Glutamatergic neuron (in vitro differentiated cells): ENCODE results near the gene CACNA1C. TPM values are rescaled to one million over a fixed set of nuclear protein-coding genes. Genes with fewer than 3 reads are reported as not detected.
A peak's percentile ranks its signal among the peaks of the same experiment; 100 is the strongest.

Experiments used
- DNase-seq: peaks from one replicate; pipeline ENCODE4 v3.0.0; 2022
- H3K27ac Mint-ChIP-seq: one replicate; pipeline ENCODE4 v1.8.0; 2020; ENCODE audit warnings: mild to moderate bottlenecking, mixed read lengths, inconsistent platforms; ENCODE audit not compliant: unreplicated experiment
- H3K27me3 Mint-ChIP-seq: one replicate; pipeline ENCODE4 v1.8.0; 2020; ENCODE audit warnings: mild to moderate bottlenecking, moderate library complexity, mixed read lengths, inconsistent platforms; ENCODE audit not compliant: unreplicated experiment
- H3K36me3 Mint-ChIP-seq: one replicate; pipeline ENCODE4 v1.8.0; 2020; ENCODE audit warnings: mild to moderate bottlenecking, mixed read lengths, inconsistent platforms; ENCODE audit not compliant: unreplicated experiment
- H3K4me1 Mint-ChIP-seq: one replicate; pipeline ENCODE4 v1.8.0; 2020; ENCODE audit warnings: mild to moderate bottlenecking, low read depth, mixed read lengths, inconsistent platforms; ENCODE audit not compliant: unreplicated experiment
- H3K4me3 Mint-ChIP-seq: one replicate; pipeline ENCODE4 v1.8.0; 2020; ENCODE audit warnings: mild to moderate bottlenecking, mixed read lengths, inconsistent platforms; ENCODE audit not compliant: unreplicated experiment
- H3K9me3 Mint-ChIP-seq: one replicate; pipeline ENCODE4 v1.8.0; 2020; ENCODE audit warnings: mild to moderate bottlenecking, moderate library complexity, mixed read lengths, inconsistent platforms; ENCODE audit not compliant: unreplicated experiment
- CTCF ChIP-seq: fragments of 200-600 bp; sonication (generic); IDR thresholded peaks from one replicate; pipeline ENCODE4 v1.5.0; 2021; ENCODE audit not compliant: partially characterized antibody, unreplicated experiment
- total RNA-seq: library from RNA; stranded (reverse); fragmentation: NEBNext Ultra II Directional; extraction: Animal tissue kit (Norgen Biotek cat#: 25700); gene quantifications from one replicate; pipeline ENCODE4 v1.2.1, GENCODE V29; 2021; ENCODE audit not compliant: unreplicated experiment

Gene CACNA1C
- total RNA-seq, 1 donor from 2014 or later, result 11.0 TPM

DNA sequence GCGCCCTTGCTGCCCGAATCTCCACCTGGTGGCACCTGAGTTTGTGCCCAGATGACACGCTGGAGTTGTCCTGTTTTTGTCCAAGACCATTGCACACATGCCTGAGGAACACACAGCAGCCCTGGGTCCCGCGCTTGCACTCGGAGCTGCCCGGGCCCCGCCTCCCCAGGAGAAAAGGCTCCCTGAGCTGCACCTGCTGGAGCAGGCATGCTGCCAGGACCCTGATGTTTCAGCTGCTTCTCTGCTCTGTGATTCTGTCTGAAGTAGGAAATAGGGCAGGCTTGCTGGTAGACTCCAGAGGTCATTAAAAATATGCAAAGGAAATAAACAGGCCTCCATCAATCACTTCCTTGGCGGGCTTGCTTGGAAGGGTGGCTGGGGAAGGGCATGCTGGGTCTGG lies 271.6 kb downstream of the CACNA1C start:
- H3K36me3 Mint-ChIP-seq, result no peaks in the 10 kb centered on the region
- no peak overlapping the region for H3K4me3 Mint-ChIP-seq
- H3K27me3 Mint-ChIP-seq, result no peaks in the 10 kb centered on the region
- no peak for DNase-seq
- no peak for TF ChIP-seq CTCF
- no peak overlapping the region for H3K27ac Mint-ChIP-seq
- H3K4me1 Mint-ChIP-seq, result peaks cover 29% of the 10 kb centered on the region
- peaks cover 3% of the 10 kb centered on the region for H3K9me3 Mint-ChIP-seq

DNA sequence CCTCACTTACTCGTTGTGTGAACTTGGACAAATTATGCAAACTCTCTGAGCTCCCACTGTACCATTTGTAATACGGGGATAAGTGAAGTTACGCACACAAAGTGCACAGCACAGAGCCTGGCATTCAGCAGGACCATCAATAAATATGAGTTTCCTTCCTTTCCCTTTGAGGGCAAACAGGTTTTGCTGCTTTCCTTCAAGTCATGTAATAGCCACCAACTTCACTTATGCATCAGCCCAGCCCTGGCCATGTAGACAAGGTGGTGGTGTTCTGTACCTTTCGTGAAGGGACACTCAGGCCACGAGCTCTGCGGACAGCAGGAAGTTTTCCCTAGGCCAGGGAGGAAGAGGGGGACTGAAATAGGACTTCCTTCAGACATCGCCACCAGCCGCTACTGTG lies 272.7 kb downstream of the CACNA1C start:
- H3K4me3 Mint-ChIP-seq, result no peak overlapping the region
- no peaks in the 10 kb centered on the region for H3K36me3 Mint-ChIP-seq
- peaks cover 3% of the 10 kb centered on the region for H3K9me3 Mint-ChIP-seq
- H3K27ac Mint-ChIP-seq, result no peak overlapping the region
- no peak for TF ChIP-seq CTCF
- peaks cover 34% of the 10 kb centered on the region for H3K4me1 Mint-ChIP-seq
- DNase-seq, result no peak
- H3K27me3 Mint-ChIP-seq, result peaks cover 3% of the 10 kb centered on the region

DNA sequence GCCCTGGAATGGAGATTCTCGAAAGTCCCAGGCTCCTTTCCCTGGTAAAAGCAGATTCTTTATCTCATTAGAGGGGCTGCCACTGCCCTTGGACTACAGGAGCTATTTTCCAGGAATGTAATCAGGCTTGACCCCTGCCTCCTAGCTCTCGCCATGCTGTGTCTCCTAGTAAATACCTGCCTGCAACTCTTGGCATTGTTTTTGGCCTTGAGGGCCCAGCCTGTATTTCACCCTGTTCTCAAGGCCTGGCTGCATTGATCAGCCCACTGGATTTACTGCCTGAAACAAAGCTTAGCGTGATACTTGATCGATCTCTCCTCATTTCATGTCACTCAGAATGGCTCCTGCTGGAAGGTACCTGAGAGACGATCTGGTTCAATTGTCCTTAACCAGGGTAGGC lies 273.7 kb downstream of the CACNA1C start:
- Mint-ChIP-seq H3K27ac (no peak overlapping the region), H3K27me3 (peaks cover 3% of the 10 kb centered on the region), H3K4me3 (no peak overlapping the region), H3K36me3 (no peaks in the 10 kb centered on the region), H3K9me3 (peaks cover 2% of the 10 kb centered on the region), H3K4me1 (peaks cover 37% of the 10 kb centered on the region)
- no peak for DNase-seq
- TF ChIP-seq CTCF, result no peak

DNA sequence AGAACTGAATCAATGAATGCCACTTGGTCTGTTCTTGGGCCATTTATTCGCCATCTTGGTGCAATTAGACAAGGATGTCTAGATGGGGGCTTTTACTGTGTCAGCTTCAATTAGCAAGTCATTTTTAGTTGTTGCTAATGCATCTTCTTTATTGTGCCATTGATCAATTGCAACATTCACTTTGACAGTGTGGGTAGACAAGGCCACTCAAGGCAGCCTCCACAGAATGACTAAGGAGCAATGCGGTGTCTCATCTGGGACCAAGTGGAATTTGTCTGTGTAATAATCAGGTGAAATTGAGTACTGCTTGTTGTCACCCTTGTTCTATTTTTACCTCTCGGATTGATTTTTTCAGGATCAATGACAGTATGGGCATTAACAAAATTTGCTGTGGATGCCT lies 275.9 kb downstream of the CACNA1C start:
- peak overlapping the region; percentile 92 for H3K27ac Mint-ChIP-seq
- TF ChIP-seq CTCF, result no peak
- no peak for DNase-seq

DNA sequence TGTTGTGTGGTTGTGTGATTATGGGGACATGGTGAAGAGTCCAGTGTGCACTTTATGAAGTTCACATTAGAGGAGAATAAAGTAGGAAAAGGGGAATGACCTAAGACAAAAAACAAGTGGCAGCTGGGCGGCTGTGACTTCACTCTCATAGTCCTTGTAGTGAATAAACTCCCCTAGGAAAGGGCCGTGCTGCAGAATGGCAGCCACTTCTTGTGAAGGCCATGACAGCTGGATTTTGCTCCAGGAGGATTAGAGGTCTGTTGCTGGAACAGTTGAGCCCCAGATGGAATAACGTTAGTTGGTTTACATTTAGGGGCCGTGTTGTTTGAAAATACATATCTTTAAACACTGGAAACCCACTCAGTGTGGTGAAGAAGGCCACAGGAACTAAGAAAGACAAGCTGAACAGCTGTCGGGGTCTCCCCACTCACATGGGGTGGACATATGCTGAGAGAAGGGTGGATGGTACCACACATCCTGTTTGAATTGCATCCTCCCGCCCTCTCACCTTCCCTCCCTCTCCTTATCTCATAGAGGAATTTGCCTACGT lies 276.9 kb downstream of the CACNA1C start:
- H3K4me3 Mint-ChIP-seq, result peak overlapping the region; percentile 55

More for the DNA sequence above, 275.9 kb downstream of the CACNA1C start:
- no peak overlapping the region for H3K4me3 Mint-ChIP-seq
- H3K27me3 Mint-ChIP-seq, result peaks cover 3% of the 10 kb centered on the region
- H3K9me3 Mint-ChIP-seq, result no peaks in the 10 kb centered on the region
- H3K36me3 Mint-ChIP-seq, result no peaks in the 10 kb centered on the region
- H3K4me1 Mint-ChIP-seq, result peaks cover 44% of the 10 kb centered on the region

More for the DNA sequence above, 276.9 kb downstream of the CACNA1C start:
- DNase-seq, result no peak
- Mint-ChIP-seq H3K36me3 (no peaks in the 10 kb centered on the region), H3K9me3 (peaks cover 2% of the 10 kb centered on the region), H3K27me3 (peaks cover 3% of the 10 kb centered on the region), H3K4me1 (peaks cover 46% of the 10 kb centered on the region), H3K27ac (peak overlapping the region; percentile 92)
- TF ChIP-seq CTCF, result no peak
